ENCODE measurements around the gene GOLIM4.

Gene GOLIM4

DNA sequence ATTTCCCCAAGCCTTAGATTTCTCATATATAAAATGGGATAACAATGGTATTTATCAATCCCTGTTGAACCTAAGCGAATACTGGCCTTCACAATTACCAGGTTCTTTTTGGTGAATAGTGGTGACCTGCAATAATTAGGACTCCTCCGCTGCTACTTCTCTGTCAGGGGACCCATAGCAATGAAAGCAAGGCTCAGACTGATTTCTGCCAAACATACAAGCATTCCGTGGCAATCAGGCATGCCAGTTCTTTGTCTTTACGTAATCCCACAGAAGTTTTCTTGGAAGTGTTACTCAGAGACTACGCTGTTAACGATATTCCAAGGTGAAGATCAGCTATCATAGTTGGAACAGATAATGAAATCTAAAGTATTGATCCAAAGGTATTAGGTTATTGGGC lies 105.7 kb downstream of the GOLIM4 start:
- TF ChIP-seq, protein P1, sequence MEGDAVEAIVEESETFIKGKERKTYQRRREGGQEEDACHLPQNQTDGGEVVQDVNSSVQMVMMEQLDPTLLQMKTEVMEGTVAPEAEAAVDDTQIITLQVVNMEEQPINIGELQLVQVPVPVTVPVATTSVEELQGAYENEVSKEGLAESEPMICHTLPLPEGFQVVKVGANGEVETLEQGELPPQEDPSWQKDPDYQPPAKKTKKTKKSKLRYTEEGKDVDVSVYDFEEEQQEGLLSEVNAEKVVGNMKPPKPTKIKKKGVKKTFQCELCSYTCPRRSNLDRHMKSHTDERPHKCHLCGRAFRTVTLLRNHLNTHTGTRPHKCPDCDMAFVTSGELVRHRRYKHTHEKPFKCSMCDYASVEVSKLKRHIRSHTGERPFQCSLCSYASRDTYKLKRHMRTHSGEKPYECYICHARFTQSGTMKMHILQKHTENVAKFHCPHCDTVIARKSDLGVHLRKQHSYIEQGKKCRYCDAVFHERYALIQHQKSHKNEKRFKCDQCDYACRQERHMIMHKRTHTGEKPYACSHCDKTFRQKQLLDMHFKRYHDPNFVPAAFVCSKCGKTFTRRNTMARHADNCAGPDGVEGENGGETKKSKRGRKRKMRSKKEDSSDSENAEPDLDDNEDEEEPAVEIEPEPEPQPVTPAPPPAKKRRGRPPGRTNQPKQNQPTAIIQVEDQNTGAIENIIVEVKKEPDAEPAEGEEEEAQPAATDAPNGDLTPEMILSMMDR (IDR thresholded peaks at IDR 0.05; ENCODE audit: insufficient read depth, low read depth, low read length, missing control alignments), result no peak
- DNase-seq (ENCODE audit: low read depth), result no peak
- H3K4me3 ChIP-seq (ENCODE audit: low read depth, low read length), result no peak overlapping the region

DNA sequence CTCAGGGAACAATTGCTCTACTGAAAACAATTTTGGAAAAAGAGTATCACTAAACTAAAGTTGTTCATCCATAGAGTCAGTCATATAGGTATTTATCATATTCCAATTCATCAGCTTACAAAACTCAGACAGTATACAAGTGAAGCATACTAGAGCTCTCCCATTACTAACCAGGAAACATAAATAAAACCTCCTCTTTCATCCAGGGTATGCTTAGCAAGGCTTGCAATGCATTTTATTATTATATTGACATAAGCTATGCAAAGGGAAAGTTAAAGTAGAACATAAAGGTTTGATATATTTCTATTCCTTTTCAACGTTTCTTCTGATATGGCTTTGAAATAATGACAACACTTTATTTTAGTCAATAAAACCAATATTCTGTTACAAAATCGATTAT lies 106.7 kb downstream of the GOLIM4 start:
- DNase-seq (ENCODE audit: low read depth), result no peak
- H3K4me3 ChIP-seq (ENCODE audit: low read depth, low read length), result no peak overlapping the region
- TF ChIP-seq, protein P1 (IDR thresholded peaks at IDR 0.05; ENCODE audit: insufficient read depth, low read depth, low read length, missing control alignments), result no peak

DNA sequence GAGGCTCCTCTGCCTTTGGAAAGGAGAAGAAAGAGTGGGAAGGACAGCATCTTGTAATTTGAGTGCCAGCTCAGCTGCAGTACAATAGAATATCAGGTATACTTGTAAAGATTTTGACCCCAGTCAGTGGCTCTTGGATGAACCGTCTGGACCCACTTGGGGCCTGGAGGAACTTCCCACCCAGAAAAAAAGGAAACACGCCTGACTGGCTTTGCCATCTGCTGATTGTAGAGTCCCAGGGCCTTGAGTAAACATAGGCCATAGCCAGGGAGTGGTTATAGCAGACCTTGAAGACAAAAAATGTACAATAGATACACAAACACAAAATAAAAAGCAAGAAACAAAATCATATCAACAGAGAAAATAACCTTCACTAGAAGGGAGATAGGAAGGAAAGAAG lies 112.1 kb downstream of the GOLIM4 start:
- H3K4me3 ChIP-seq (ENCODE audit: low read depth, low read length), result no peak overlapping the region

DNA sequence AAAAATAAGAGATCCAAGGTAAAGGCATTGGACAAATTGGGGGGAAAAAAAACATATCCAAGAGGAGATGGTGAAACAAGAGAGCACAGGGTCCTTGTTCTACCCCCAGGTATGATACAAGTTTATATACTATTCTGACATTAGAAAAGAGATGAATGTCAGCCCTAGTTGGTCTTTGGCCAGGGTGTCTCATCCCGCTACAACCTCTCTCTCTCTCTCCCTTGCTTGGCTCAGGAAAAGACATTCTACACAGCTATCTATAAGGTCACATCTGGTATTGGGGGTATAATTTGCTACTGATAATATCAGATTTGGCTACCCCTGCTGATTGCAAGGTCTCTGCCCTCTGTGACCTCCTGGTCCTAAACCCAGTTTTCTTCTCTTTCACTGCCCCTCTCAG lies 117.2 kb downstream of the GOLIM4 start:
- no peak for DNase-seq (ENCODE audit: low read depth)
- H3K4me3 ChIP-seq (ENCODE audit: low read depth, low read length), result no peak overlapping the region
- TF ChIP-seq, protein P1 (IDR thresholded peaks at IDR 0.05; ENCODE audit: insufficient read depth, low read depth, low read length, missing control alignments), result no peak

More for the DNA sequence above, 112.1 kb downstream of the GOLIM4 start:
- no peak for DNase-seq (ENCODE audit: low read depth)
- TF ChIP-seq, protein P1 (IDR thresholded peaks at IDR 0.05; ENCODE audit: insufficient read depth, low read depth, low read length, missing control alignments), result no peak

DNA sequence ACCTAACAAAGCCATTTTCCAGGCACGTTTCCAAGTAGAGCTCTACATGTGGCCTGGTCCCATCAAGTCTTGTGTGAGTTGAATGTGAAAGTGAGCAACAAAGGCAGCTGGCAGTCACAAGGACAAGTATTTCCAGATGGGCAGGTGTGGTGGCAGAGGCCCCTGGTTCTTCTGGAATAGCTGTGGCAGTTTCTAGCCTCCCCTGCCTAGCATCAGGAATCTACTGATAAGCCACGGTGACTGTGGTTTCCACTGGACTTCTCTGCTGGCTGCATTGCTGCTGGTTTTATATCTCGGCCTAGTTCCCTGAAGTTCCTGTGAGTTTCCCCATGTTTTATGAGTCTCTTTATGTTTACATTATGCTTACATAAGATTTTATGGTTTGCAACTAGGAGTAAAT lies 117.7 kb downstream of the GOLIM4 start:
- no peak for DNase-seq (ENCODE audit: low read depth)
- H3K4me3 ChIP-seq (ENCODE audit: low read depth, low read length), result no peak overlapping the region
- TF ChIP-seq, protein P1 (IDR thresholded peaks at IDR 0.05; ENCODE audit: insufficient read depth, low read depth, low read length, missing control alignments), result no peak

DNA sequence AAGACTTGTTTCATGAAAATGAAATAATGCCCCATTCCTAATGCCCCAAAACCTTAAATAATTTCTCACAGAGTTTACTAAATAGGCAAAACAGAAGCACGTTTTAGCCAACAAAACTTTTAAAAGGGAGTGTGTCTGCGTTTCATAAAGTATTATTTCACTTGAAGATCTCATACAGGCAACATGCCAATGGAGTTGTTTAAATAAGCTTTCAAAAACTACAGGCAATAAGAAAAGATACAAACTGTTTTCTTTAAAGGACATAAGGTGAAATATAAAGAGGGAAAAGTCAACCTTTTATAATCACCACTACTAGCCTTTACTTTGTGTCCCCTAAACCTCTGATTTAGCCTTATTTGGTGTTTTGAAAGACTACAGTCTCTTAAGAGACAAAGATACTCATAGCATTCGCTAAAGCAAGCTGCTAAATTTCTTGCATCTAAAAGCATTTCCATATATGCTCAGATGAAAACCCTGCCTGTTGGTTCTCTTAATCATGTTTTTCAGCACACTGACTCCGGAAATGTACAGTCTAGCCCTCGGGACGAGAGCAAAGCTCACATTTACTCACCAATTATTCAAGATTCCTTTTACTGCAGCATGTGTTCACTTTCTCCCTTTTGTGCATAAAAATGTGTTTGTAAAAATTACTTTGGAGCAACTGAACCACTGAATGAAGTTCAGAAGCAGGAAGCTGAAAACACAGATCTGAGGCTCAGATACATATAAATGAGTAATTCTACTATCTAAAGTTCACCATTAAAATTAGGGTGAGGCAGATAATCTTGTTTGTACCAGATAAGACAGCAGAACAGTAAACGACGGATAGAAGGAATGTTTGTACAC lies 119.0 kb downstream of the GOLIM4 start:
- no peak overlapping the region for H3K4me3 ChIP-seq (ENCODE audit: low read depth, low read length)
- no peak for DNase-seq (ENCODE audit: low read depth)
- TF ChIP-seq, protein P1 (IDR thresholded peaks at IDR 0.05; ENCODE audit: insufficient read depth, low read depth, low read length, missing control alignments), result no peak

DNA sequence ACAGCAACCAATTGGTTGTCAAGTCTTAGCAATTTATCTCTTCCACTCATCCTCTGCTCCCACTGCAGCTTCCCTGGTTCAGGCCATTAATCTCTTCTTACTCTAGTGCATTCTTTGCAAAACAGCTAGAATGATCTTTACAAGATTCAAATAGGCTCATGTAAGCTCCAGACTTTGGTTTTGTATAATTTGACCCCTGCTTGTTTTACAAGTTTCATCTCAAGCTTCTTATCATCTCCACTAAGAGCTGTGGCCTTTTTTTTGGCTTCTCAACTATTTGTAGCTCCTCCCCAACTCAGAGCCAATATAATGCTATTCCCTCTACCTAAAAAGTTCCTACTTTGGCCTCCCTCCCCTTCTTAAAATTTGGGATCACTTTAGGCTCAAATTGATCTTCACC lies 121.8 kb downstream of the GOLIM4 start:
- no peak for DNase-seq (ENCODE audit: low read depth)
- TF ChIP-seq, protein P1 (IDR thresholded peaks at IDR 0.05; ENCODE audit: insufficient read depth, low read depth, low read length, missing control alignments), result no peak
- H3K4me3 ChIP-seq (ENCODE audit: low read depth, low read length), result no peak overlapping the region
